PC-3 (cell line): ENCODE data around the gene CHMP4B.

Experiments
- CTCF ChIP-seq: fragments of 300-600 bp; sonication (generic); conservative IDR thresholded peaks from 2 replicates; pipeline ENCODE4 v1.5.1; 2017; ENCODE audit warnings: antibody characterized with exemption, low read depth, mild to moderate bottlenecking, low read length
- EZH2 ChIP-seq: fragments of 300-600 bp; sonication (generic); IDR thresholded peaks from one replicate; pipeline ENCODE4 v1.6.1; 2017; ENCODE audit warnings: antibody characterized with exemption, mild to moderate bottlenecking, low read length; ENCODE audit not compliant: unreplicated experiment

- TF ChIP-seq CTCF (no peak), EZH2 (no peak)
Observed at GRCh38 chr20:33901132-33901523, 90.0 kb downstream of the CHMP4B start.
